GM19395 (cell line): Measurements from ENCODE around the gene SLC37A4.
"Not testable (repeated sequence)": the region's sequence is repeated elsewhere in the genome, so short reads cannot be mapped to it uniquely, and the experiment has no call there.

Experiments
- ATAC-seq: cut with Tn5 transposase; IDR thresholded peaks from one replicate; pipeline ENCODE4 v1.9.1; 2021; ENCODE audit warnings: mild to moderate bottlenecking, moderate library complexity; ENCODE audit not compliant: unreplicated experiment

Gene SLC37A4

DNA sequence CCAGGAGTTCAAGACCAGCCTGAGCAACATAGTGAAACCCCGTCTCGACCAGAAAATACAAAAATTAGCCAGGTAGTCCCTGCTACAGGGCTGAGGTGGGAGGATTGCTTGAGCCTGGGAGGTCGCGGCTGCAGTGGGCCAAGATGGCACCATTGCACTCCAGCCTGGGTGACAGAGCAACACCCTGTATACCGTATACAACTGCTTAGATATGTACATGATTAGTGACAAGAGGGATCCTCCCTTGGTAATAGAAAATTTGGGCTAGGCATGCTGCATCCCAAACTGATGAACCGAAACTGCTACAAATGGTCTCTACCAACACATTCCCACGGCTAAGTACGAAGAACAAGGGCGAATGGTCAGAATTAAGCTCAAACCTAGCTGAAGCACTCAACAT lies 12.2 kb upstream of the SLC37A4 start:
- ATAC-seq, result no peak

DNA sequence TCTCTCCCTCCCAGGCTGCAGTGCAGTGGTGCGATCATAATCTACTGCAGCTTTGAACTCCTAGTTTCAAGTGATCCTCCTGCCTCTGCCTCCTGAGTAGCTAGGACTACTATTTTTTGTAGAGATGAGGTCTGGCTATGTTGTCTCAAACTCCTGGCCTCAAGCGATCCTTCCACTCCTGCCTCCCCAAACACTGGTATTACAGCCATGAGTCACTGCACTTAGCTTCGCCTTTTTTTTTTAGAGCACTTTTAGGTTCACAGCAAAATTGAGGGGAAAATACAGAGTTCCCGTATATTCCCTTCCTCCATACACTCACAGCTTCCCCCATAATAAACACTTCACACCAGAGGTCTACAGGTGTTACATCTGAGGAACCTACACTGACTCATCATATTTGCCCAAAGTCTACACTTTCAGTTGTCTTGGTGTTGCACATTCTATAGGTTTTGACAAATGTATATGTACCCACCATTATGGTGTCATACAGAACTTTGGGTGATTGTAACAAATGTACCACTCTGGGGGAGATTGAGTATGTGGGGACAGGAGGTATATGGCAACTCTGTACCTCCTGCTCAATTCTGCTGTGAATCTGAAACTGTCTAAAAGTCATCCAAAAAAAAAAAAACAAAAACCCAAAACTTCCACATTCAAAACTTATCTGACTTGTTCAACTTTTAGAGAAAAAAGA lies 11.3 kb upstream of the SLC37A4 start:
- no peak for ATAC-seq

DNA sequence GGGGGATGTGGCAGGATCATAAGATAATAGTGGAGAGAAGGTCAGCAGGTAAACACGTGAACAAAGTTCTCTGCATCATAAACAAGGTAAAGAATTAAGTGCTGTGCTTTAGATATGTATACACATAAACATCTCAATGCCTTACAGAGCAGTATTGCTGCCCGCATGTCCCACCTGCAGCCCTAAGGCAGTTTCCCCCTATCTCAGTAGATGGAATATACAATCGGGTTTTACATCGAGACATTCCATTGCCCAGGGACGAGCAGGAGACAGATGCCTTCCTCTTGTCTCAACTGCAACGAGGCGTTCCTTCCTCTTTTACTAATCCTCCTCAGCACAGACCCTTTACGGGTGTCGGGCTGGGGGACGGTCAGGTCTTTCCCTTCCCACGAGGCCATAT lies 8.8 kb upstream of the SLC37A4 start:
- not testable (repeated sequence) for ATAC-seq

DNA sequence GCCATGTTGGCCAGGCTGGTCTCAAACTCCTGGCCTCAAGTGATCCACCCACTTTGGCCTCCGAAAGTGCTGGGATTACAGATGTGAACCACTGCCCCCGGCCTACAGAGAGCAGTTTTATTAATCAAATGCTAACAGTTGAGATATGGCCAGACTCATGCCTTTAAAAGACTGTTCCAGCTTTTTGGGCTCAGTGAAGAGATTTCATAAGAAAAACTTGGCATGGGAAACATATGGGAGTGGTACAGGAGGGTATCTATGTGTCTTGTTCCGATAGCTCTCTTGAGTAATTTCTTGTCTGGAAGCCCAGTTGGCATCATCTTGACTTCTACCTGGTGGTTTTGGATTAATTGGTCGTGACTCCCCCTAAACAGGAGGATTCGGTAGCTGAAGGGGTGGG lies 8.2 kb upstream of the SLC37A4 start:
- no peak for ATAC-seq

DNA sequence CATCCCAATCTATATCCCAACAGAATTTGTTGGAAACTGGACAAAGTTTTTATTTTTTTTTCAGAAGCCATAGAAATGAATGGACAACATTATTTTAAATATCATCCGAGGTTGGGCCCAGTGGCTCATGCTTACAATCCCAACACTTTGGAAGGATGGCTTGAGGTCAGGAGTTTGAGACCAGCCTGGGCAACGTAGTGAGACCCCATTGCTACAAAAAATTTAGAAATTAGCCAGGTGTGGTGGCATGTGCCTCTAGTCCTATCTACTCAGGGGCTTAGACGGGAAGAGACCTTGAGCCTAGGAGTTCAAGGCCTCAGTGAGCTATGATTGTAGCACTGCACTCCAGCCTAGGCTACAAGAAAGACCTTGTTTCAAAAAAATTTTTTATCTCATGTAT lies 4.1 kb upstream of the SLC37A4 start:
- no peak for ATAC-seq

DNA sequence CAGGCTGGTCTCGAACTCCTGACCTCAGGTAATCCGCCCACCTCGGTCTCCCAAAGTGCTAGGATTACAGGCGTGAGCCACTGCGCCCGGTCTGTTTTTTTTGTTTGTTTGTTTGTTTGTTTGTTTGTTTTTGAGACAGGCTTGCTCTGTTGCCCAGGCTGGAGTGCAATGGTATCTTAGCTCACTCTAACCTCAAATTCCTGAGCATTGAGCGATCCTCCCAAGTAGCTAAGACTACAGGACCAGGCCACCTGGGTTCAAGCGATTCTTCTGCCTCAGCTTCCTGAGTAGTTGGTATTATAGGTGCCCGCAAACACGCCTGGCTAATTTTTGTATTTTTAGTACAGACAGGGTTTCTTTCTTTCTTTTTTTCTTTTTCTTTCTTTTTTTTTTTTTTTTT lies 2.7 kb upstream of the SLC37A4 start:
- ATAC-seq, result not testable (repeated sequence)

DNA sequence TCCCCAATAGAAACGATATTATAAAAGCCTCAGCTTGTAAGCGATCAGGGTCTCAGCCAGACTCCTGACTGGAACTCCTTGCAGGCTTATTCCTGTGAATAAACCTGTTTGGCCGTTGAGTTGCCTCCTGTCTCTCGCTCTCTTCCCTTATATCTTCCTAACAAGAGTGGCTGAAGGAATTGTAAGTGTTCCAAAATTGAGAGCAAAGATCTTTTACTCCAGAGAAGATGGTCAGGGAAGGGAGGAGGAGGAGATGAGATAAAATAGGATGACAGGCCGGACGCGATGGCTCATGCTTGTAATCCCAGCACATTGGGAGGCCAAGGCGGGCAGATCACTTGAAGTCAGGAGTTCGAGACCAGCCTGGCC lies 1.2 kb upstream of the SLC37A4 start:
- no peak for ATAC-seq

DNA sequence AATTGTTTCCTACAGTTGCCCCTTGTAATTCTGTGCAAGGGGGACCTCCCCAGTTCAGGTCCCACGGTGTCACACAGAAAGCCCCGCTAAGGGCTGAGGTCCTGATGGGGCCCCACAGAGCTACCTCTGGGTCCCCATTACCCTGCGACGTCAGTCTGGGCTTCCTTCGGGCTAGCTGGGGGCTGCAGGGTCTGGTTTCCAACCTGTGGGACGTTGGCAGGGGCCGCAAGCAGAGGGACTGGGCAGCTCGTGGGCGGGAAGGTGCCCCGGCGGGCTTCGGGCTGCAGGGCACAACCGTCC lies 698 bp downstream of the SLC37A4 start:
- ATAC-seq, result peak; percentile 12

DNA sequence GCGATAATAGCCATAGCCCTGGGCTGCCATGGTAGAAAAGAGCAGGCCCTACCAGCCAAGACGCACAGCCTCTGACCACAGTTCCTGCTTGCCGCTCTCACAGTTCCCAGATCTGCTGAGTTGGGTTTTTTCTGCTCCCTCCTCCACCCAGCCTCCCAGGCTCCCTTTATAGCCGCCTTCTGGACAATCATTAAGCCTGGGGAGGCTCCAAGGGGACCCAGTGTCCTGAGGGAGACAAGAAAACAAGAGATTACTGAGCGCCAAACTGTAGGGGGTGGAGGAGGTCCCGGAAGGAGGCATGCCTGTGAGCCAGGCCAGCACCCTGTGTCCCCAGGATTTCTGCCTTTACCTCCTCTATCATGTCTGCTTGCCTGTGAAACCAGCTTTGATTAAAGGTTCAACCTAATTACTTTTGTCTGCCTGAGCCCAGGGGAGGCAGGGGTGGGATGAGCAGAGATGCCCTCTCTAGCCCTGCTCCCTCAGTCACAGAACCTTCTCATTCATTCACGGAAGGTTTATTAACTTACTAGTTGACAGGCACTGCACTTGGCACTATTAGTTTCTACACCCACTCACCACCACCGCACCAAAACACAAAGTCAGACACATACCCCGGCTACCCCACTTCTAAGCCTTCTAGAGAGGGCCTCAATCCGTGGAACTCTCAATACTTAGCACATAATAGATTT lies 1.2 kb downstream of the SLC37A4 start:
- peak; percentile 24 for ATAC-seq

DNA sequence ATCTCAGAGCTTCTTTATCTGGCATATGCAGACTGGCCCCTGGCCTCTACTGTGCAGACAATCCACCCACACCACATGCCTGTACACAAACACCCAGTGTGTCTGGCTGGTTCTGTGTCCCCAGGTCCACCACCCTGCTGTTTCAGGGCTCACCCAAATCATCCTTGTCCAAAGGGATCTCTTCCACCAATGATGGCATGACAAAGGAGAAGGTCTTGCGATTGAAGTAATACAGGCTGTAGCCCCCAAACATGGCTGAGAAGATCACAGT lies 1.7 kb downstream of the SLC37A4 start:
- no peak for ATAC-seq

DNA sequence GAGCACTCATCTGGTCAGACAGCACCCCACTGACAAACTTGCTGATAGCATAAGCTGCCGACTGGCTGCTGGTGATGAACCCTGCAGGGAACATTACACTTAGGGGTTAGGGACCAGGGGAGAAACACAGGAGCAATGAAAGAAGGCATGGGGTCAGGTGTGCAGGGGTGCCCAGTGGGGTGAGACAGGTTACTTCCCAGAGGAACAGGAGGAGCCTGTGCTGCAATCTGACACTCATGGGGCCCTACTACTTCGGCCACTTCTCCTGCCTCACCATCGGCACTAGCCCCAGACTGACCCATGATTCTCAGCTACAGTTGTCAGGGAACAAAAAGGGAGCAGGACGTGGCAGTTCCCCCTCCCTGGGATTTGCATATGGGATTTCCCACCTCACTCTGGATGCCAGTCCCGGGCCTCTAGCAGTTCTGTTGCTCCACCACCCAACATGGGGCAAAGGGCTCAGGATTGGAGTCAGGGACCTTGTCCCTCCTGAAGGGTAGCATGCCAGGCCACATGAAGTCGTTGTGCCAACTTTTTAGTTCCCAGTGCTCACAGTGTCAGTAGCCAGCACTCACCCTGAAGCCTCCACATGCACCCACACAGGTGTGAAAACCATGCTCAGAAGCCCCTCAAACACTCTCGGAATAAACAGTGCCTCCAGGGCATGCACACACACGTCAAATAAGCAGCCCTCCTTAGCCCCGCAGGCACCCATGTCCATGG lies 2.2 kb downstream of the SLC37A4 start:
- no peak for ATAC-seq

DNA sequence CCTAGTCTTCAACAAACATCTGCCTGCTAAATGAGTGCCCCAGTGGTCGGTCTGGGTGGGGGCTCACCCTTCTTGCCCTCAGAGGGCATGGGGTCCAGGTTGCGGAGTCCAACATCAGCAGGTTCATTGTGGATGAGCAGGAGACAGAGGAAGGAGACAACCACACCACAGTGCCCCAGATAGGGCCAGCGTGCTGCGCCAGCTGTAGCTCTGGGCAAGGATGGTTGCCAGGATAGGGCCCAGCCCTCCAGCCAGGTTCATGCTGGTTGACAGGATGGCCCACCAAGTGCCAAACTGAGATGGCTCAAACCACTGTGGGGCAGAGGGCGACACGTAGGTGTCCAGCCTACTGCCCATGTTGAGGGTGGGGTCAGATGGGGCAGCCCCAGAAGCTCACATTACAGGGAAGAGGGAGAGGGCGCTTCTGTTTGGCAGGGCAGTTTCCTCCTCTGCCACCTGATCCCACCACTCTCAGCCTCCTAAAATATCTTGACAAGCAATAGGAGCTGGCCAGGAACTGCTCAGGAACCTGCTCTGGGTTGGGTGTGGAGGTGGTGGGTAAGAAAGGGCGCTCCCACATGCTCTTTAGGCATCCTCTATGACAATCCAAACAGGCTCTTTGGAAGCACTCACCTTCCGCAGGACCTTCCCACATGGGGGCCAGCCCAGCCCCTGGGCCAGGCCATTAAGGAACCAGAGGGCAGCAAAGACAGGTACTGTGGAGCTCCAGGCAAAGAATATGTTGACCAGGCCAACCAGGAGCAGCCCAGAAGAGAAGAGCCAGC lies 2.9 kb downstream of the SLC37A4 start:
- no peak for ATAC-seq

DNA sequence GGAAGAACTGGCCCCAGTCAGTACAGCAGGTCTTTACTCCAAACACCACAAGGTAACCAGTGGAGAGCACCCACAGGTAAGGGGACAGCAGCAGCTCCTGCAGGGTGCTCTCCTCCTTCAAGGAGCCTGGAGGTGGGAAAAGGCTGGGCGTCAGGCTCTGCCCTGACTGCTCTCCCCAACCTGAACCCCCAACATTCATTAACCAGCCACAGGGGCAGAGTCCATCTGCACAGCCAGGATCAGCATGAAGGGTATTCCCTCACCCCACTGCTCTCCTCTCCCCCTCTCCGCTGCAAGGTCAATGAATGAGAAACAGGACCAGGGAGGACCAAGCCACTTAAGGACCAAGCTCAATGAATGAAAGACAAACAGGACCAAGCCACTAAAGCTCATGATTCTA lies 3.7 kb downstream of the SLC37A4 start:
- ATAC-seq, result no peak

DNA sequence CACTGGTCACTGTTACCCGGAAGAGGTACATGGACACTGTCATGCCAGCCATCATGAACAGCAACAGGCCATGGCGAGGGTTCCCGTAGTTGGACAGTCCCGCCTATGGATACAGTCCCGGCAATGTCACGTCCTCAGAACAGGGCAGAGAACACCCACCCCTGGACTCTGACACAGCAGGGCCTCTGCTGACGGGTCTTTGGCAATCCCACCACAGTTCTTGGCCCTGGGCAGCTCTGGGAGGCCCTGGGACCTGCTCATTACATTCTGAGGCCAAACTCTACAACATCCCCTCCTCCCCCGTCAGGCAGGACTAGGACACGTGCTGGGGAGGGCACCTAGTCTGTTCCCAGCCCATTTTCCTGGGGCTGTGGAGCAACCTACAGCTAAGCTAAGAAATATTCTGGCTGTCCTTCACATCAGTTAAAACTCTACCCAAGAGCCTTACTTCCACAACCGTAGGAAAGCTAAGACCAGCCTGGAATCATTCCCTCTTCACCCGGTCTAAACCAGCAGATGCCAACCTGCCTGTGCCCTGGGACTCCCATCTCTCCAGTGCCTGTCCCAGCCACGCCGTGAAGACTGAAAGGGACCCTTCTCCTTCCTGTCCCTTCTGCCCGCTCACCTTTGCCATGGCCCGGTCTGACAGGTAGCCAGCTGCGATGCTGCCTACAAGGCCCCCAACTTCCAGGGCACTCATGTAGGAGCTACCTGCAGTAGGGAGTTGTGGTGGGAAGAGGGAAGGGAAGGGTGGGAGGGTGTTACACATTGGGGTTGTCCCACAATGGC lies 4.5 kb downstream of the SLC37A4 start:
- no peak for ATAC-seq

DNA sequence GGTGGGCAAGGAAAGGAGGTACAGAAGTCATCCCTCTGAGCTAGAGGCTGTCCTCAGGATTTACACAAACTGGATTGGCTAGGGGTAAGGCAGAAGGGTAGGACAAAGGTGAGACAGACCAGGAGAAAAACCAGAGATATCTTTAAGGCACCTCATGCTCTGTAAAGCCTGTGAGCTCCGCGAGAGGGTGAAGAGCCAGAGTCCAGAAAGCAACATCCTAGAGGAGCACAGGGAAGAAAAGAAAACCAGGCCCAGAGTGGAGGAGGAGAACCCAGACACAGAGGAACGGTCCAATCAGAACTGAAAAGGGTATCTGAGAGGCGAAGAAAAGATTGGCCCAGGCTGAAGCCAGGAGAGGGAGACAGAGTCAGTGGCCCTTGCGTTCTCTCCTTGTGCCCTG lies 5.1 kb downstream of the SLC37A4 start:
- ATAC-seq, result no peak

DNA sequence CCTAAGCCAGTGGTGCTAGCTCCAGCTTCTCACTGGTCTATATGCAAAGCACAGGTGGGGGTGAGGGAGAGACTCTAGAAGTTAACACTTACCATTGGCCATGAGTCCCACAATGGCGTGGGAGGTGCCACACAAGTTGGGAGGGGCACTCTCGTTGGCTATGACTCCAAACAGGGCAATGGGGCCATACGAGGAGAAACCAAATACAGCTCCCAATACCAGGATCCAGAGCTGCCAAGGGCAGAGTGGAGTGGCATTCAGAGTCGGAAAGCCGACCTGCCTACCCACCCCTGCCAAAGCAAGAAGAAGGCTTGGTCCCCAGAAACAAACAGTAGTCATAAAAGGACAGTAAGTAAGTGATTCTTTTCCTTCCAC lies 5.6 kb downstream of the SLC37A4 start:
- no peak for ATAC-seq

DNA sequence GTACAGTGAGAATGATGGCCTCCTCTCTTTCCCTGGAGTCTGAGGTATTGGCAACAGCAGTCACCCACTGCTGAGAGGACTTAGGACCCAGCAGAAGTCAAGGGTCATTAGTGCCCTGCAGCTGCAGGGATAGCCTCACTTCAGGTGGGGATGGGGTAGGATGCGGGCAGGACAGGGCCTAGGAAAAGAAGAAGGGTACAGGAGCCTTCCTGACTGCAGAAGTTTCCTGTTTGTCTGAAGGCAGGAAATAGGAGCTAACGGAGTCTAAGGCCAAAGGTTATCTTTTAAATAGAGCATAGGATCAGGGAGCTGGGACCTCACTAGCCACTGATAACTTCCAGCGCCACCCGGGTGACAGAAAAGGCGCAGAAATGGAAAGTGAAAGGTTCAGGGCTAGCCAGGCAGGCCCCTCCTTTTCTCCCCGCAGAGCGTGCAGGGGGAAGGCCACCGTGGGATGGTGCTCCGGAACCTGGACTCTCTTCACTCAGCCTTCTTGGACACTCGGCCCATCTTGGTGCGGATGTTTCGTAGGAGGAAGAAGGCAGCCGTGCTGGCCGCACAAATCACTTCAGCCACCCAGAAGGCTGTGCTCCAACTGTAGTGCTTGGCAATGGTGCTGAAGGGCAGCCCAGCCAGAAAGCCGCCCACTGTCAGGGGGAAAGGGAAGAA lies 6.1 kb downstream of the SLC37A4 start:
- ATAC-seq, result no peak

DNA sequence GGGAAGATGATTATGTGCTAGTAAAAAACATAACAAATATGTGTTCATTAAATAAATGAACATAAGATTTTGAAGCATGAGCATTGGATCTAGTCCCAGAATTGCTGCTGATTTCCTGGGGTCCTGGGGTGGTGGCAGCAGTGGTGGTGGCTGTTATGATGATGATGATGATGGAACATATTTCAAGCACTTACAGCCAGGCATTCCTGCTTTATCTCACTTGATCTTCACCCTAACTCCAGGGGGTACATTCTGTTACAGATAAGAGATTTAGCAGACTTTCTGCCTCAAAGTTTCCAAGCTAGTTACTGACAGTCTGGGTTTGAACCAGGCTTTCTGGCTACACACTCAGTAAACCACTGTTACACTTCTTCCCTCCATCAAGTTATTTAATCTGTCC lies 6.9 kb downstream of the SLC37A4 start:
- no peak for ATAC-seq

DNA sequence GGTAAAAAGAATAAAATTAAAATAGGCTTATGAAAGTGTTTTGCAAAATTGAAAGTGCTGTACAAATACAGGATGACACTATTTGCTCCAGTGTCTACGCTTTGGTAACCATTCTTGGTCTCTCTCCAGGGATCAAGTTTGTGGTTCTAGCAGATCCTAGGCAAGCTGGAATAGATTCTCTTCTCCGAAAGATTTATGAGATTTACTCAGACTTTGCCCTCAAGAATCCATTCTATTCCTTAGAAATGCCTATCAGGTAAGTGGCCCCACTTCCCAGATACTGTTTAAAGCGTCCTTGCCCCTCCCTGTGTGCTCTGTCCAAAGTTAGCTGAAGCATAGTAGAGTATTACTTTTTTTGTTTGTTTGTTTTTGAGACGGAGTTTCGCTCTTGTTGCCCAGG lies 9.0 kb downstream of the SLC37A4 start:
- ATAC-seq, result no peak

DNA sequence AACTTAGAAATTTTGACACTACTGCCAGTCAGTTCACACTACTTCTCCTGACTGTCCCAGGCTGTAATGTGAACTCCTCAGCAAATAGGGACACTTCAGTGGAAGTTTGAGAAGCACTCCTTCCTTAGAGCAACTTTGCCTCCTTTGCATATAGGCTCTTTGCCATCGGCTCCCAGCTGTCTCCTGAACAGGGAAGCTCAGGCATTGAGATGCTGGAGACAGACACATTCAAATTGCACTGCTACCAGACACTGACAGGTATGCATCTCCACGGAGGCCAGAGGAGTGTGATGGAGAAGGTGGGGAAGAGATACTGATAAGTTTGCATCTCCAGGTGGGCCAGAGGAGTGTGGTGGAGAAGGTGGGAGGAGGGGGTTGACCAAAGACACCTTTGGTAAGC lies 10.7 kb downstream of the SLC37A4 start:
- no peak for ATAC-seq
